ENCODE measurements around the gene GPR156.

DNA sequence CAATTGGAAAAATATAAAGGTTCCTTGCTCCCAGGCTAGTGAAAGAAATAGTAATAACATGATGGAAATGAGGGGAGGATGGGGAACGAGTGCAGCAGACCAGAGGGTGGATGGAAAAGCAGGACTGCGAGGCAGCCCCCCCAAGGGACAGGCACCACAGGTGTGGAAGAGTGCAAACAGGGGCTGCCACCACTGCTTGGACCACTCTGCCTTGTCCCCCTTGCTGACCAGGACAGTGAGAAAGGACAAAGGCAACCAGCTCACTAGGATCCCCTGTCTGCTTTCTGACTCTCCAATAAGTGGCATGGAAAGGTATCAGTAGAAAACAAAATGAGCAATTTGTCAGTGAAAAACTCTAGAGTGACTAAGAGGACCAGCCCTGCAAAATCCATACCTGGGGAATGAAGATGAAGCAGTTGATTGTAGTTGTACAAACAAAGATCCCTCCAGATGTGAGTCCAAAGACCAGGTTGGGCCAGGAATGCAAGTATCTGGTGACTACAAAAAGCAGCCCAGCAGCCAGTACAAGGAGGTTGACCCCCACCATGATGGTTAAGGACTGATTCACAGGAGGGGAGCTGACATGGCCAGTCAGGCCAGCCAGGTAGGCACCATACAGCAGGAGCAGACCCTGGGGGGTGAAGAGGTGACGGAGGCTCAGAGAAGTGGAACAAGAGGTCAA lies 104.2 kb downstream of the GPR156 start:
- TF ChIP-seq GABPA (IDR thresholded peaks at IDR 0.05; ENCODE audit: low read depth) (no peak), POLR2AphosphoS5 (IDR thresholded peaks at IDR 0.05; ENCODE audit: low read depth) (no peak)
- TF ChIP-seq, protein P1, sequence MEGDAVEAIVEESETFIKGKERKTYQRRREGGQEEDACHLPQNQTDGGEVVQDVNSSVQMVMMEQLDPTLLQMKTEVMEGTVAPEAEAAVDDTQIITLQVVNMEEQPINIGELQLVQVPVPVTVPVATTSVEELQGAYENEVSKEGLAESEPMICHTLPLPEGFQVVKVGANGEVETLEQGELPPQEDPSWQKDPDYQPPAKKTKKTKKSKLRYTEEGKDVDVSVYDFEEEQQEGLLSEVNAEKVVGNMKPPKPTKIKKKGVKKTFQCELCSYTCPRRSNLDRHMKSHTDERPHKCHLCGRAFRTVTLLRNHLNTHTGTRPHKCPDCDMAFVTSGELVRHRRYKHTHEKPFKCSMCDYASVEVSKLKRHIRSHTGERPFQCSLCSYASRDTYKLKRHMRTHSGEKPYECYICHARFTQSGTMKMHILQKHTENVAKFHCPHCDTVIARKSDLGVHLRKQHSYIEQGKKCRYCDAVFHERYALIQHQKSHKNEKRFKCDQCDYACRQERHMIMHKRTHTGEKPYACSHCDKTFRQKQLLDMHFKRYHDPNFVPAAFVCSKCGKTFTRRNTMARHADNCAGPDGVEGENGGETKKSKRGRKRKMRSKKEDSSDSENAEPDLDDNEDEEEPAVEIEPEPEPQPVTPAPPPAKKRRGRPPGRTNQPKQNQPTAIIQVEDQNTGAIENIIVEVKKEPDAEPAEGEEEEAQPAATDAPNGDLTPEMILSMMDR (IDR thresholded peaks at IDR 0.05; ENCODE audit: insufficient read depth, low read length) = no peak
- TF ChIP-seq, protein P2, sequence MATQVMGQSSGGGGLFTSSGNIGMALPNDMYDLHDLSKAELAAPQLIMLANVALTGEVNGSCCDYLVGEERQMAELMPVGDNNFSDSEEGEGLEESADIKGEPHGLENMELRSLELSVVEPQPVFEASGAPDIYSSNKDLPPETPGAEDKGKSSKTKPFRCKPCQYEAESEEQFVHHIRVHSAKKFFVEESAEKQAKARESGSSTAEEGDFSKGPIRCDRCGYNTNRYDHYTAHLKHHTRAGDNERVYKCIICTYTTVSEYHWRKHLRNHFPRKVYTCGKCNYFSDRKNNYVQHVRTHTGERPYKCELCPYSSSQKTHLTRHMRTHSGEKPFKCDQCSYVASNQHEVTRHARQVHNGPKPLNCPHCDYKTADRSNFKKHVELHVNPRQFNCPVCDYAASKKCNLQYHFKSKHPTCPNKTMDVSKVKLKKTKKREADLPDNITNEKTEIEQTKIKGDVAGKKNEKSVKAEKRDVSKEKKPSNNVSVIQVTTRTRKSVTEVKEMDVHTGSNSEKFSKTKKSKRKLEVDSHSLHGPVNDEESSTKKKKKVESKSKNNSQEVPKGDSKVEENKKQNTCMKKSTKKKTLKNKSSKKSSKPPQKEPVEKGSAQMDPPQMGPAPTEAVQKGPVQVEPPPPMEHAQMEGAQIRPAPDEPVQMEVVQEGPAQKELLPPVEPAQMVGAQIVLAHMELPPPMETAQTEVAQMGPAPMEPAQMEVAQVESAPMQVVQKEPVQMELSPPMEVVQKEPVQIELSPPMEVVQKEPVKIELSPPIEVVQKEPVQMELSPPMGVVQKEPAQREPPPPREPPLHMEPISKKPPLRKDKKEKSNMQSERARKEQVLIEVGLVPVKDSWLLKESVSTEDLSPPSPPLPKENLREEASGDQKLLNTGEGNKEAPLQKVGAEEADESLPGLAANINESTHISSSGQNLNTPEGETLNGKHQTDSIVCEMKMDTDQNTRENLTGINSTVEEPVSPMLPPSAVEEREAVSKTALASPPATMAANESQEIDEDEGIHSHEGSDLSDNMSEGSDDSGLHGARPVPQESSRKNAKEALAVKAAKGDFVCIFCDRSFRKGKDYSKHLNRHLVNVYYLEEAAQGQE (IDR thresholded peaks at IDR 0.05; ENCODE audit: insufficient replicate concordance, low read depth) = no peak
